ENCODE data around the gene TMEM242. TPM values are rescaled to one million over a fixed set of nuclear protein-coding genes. Genes with fewer than 3 reads are reported as not detected.

TMEM242 gene
- polyA plus RNA-seq, 1 experiment = 4.4 TPM

GRCh38 chr6:157287923-157288322 lies 35.4 kb downstream of the TMEM242 start:
- ChIA-PET CTCF (interaction anchor here (0.9 kb wide), 1 partner anchor 13 kb away, joined by 3 read pairs; no protein-coding TSS in a partner anchor), POLR2A (interaction anchor here (0.6 kb wide), 1 partner anchor 77 kb away, joined by 3 read pairs; no protein-coding TSS in a partner anchor)
- H3K36me3 ChIP-seq (ENCODE audit: control insufficient read depth, insufficient read depth, low read length) = peaks cover 1% of the 10 kb centered on the region; the same call in 1 of the 2 replicates
- DNase-seq (ENCODE audit: low read depth) = no peak
- no peaks in the 10 kb centered on the region for H3K27me3 ChIP-seq (ENCODE audit: control insufficient read depth, insufficient read depth, low read length)
- TF ChIP-seq CTCF (IDR thresholded peaks at IDR 0.05; ENCODE audit: insufficient read depth, low read depth, low read length) = no peak
- H3K4me3 ChIP-seq (ENCODE audit: low read depth, low read length) = no peak overlapping the region

GRCh38 chr6:157287247-157287850 lies 36.0 kb downstream of the TMEM242 start:
- Histone ChIP-seq H3K27me3 (ENCODE audit: control insufficient read depth, insufficient read depth, low read length) (no peaks in the 10 kb centered on the region), H3K4me3 (ENCODE audit: low read depth, low read length) (no peak overlapping the region), H3K36me3 (ENCODE audit: control insufficient read depth, insufficient read depth, low read length) (peaks cover 1% of the 10 kb centered on the region; the same call in 1 of the 2 replicates)
- POLR2A ChIA-PET = interaction anchor here (0.5 to 0.6 kb wide), 2 partner anchors 77 to 1869 kb away, joined by 3 to 7 read pairs; no protein-coding TSS in a partner anchor
- CTCF ChIA-PET = interaction anchor here (1.5 kb wide), 1 partner anchor 12 kb away, joined by 6 read pairs; no protein-coding TSS in a partner anchor
- no peak for TF ChIP-seq CTCF (IDR thresholded peaks at IDR 0.05; ENCODE audit: insufficient read depth, low read depth, low read length)
- no peak for DNase-seq (ENCODE audit: low read depth)

- H3K4me3 ChIP-seq (ENCODE audit: low read depth, low read length) = no peak overlapping the region
- CTCF ChIA-PET = interaction anchor here (1.8 kb wide), 1 partner anchor 10 kb away, joined by 4 read pairs; no protein-coding TSS in a partner anchor
- no peak for DNase-seq (ENCODE audit: low read depth)
- no peak for TF ChIP-seq CTCF (IDR thresholded peaks at IDR 0.05; ENCODE audit: insufficient read depth, low read depth, low read length)
- H3K27me3 ChIP-seq (ENCODE audit: control insufficient read depth, insufficient read depth, low read length) = no peaks in the 10 kb centered on the region
- H3K36me3 ChIP-seq (ENCODE audit: control insufficient read depth, insufficient read depth, low read length) = peaks cover 1% of the 10 kb centered on the region; the same call in 1 of the 2 replicates
- POLR2A ChIA-PET = no interaction called here
Measured at GRCh38 chr6:157285422-157285779, 37.9 kb downstream of the TMEM242 start.

GRCh38 chr6:157284738-157285421 lies 38.4 kb downstream of the TMEM242 start:
- ChIA-PET CTCF (interaction anchor here (1.8 kb wide), 1 partner anchor 9 kb away, joined by 4 read pairs; no protein-coding TSS in a partner anchor), POLR2A (no interaction called here)
- no peak for TF ChIP-seq CTCF (IDR thresholded peaks at IDR 0.05; ENCODE audit: insufficient read depth, low read depth, low read length)
- no peak for DNase-seq (ENCODE audit: low read depth)
- H3K36me3 ChIP-seq (ENCODE audit: control insufficient read depth, insufficient read depth, low read length) = peaks cover 1% of the 10 kb centered on the region; the same call in 1 of the 2 replicates
- H3K4me3 ChIP-seq (ENCODE audit: low read depth, low read length) = no peak overlapping the region
- H3K27me3 ChIP-seq (ENCODE audit: control insufficient read depth, insufficient read depth, low read length) = no peaks in the 10 kb centered on the region
